Measurements from ENCODE around the gene SRP19.

- TF ChIP-seq CTCF (IDR thresholded peaks at IDR 0.05) (no peak), PREB (CRISPR knock-in tag; IDR thresholded peaks at IDR 0.05; ENCODE audit: borderline replicate concordance) (no peak), MYBL2 (CRISPR knock-in tag; IDR thresholded peaks at IDR 0.05) (no peak), ZNF232 (CRISPR knock-in tag; IDR thresholded peaks at IDR 0.05) (no peak), TEAD4 (CRISPR knock-in tag; IDR thresholded peaks at IDR 0.05) (no peak), MAX (CRISPR knock-in tag; IDR thresholded peaks at IDR 0.05) (no peak), SP1 (CRISPR knock-in tag; conservative IDR thresholded peaks at IDR 0.05) (no peak), CBFB (CRISPR knock-in tag; IDR thresholded peaks at IDR 0.05; ENCODE audit: low read depth) (no peak)
Measured at GRCh38 chr5:112867411-112867810, 6.3 kb downstream of the SRP19 start.

All from WTC11 (cell line).